ENCODE results near the gene WDR64.

Gene WDR64

DNA sequence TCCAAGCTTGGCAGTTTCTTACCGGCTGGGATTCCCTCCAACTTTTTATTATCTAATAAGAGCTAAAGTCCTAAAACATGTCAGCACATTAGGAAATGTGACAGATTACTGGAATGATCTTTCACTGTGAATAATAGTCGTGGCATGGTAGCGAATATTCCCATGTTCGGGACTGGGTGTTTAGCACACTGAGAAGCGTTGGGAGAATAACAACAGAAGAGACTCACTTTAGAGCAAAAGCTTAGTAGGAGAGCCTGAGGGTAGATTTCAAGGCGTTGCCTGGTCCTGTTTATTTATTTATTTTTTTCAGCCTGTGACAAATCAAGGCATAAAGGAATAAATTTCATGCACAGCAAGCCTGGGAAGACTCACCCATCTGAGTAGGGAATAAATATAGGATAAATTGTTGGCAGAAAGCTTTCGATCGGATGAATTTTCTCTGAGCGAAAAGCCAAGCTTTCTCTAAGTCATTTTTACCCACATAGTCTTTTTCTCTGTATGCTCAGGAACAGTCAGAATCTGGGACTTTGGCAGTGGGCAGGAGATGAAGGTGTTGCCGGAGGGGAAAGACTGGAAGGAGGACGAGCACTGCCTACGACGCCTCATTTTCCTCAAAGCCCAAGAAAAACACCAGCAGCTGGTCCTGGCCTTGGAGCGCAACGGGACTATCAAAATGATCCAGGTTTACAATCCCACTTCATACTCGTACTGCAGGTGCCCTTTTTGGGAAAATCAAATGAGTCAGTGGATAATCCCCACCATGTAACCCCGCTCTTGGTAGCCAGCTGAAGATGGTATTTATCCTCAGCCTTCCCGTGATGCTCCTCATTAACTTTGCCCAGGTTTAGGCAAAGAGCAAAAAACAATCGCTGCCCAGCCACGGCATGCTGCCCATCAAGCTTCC is 97.2 kb downstream of the WDR64 start:
- no peak for FAIRE-seq
- DNase-seq (ENCODE audit: insufficient read length, low spot score), result no peak
- TF ChIP-seq, protein P1, sequence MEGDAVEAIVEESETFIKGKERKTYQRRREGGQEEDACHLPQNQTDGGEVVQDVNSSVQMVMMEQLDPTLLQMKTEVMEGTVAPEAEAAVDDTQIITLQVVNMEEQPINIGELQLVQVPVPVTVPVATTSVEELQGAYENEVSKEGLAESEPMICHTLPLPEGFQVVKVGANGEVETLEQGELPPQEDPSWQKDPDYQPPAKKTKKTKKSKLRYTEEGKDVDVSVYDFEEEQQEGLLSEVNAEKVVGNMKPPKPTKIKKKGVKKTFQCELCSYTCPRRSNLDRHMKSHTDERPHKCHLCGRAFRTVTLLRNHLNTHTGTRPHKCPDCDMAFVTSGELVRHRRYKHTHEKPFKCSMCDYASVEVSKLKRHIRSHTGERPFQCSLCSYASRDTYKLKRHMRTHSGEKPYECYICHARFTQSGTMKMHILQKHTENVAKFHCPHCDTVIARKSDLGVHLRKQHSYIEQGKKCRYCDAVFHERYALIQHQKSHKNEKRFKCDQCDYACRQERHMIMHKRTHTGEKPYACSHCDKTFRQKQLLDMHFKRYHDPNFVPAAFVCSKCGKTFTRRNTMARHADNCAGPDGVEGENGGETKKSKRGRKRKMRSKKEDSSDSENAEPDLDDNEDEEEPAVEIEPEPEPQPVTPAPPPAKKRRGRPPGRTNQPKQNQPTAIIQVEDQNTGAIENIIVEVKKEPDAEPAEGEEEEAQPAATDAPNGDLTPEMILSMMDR (IDR thresholded peaks at IDR 0.05; ENCODE audit: insufficient read depth, missing control alignments), result no peak

DNA sequence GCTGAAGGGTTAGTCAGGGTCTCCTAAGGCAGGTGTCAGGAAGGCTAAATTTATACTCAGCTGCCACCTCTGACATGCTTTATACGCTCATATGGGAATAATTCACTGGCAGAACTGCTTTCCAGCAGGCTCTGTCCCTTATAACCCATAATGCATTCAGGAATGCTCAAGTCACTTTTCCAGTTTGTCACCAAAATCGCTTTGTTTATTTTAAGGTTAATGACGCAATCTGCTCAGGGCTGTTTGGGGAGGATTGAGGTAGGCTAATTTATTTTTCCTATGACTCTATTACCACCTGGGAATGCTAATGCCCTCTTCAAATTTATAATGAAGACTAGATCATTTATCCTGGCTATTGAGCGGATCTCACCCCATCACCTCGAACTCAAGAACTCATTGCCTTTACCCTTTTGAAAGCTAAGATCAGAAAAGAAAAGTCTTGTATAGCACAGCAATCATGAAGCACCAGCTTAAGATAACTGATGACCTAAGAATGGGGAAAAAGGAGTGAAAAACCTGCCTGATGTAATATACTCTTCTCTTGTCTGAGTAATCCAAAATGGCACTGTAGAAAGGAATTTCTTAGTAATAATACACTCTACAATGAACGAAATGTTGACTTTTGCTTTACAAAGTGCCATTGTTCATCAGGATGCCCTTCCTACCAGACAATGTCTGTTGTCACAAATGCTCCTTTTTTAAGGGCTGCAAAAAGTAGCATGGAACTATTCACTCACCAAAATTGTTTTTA is 98.0 kb downstream of the WDR64 start:
- TF ChIP-seq, protein P1 (IDR thresholded peaks at IDR 0.05; ENCODE audit: insufficient read depth, missing control alignments), result no peak
- DNase-seq (ENCODE audit: insufficient read length, low spot score) (no peak), FAIRE-seq (no peak)

DNA sequence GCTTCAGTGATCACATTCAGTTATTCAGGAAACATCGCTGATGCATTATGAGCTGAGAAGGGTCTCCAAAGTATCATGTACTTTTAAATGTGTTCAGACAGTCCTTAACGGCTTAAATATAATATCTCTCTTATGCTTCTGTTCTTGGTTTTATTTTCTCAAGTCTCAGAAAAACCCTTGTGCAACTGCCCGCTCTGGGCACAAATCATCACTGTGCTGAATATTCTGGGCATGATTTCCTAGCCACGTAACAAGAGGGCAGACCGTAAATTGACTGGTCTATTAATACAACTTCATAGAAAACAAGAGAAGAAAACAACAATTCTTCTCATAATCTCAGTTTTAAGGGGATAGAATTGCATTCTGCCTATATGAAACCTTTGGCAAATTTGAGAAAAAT is 99.4 kb downstream of the WDR64 start:
- FAIRE-seq (no peak), DNase-seq (ENCODE audit: insufficient read length, low spot score) (no peak)
- TF ChIP-seq, protein P1 (IDR thresholded peaks at IDR 0.05; ENCODE audit: insufficient read depth, missing control alignments), result no peak

DNA sequence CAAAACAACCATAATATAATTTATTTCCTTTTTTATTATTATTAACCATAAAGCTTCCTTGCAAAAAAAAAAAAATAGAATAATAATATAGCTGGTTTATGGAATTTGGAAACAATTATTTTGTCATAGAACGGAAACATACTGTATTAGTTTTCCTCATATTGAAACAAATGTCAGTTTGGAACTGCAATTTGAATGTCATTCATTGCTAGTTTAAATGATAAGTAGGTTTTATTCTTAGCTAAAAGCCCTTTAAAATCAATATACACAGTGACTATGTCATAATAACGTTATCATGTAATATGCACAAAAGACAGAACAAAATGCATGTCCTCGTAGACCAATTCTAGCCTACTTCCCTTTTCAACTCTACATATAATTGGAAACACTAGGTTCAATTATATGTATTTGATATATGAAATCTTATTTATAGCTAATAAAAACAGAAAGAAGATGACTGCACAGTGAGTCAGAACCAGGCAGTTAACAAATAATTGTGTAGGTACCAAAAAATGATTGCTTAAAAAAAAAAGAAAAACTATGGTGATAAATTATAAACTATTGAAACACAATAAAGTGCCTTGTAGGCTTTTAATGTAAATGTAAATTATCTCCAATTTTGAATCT is 110.7 kb downstream of the WDR64 start:
- TF ChIP-seq, protein P1 (IDR thresholded peaks at IDR 0.05; ENCODE audit: insufficient read depth, missing control alignments), result no peak
- no peak for FAIRE-seq
- no peak for DNase-seq (ENCODE audit: insufficient read length, low spot score)

DNA sequence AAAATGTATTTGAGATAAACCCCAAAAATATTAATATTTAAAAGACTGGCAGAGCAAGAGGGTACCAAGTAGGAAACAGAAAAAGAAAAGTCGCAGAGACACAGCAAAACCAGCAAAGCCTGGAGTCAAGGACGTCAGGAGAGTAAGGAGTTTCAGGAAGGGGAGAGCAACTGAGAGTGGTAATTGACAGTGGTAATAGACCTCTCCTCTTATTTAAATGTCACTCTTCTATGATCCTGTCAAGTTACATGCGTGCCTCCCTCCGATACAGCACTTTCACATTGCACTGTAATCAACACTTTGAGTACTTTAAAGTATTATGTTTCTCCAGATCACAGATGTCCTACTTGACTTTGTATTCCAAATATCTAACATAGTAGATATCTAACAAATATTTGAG is 113.3 kb downstream of the WDR64 start:
- TF ChIP-seq, protein P1 (IDR thresholded peaks at IDR 0.05; ENCODE audit: insufficient read depth, missing control alignments), result no peak
- no peak for DNase-seq (ENCODE audit: insufficient read length, low spot score)
- FAIRE-seq, result no peak

DNA sequence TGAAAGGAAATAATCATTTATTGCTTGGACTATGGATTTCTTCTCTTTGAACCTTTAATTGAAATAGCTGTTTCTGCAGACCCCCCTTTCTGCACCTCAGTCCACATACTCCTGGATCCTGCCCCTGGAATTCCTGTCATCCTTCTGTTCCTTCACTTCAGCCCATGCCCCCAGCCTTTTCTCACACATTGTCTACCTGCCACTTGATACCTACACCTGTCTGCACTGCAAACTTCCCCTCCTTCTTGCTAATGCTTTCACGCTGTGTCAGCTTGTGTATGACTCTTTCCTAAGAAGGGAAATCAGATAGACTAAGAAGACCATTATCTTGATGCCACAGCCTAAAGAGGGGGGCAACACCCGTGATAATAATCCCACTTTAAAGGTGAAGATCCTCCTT is 115.7 kb downstream of the WDR64 start:
- TF ChIP-seq, protein P1 (IDR thresholded peaks at IDR 0.05; ENCODE audit: insufficient read depth, missing control alignments), result no peak
- DNase-seq (ENCODE audit: insufficient read length, low spot score) (no peak), FAIRE-seq (no peak)

Measured in D721Med (cell line).